MM.1S (cell line): ENCODE results near the gene SLCO1C1.

Experiments used
- DNase-seq: peaks from one replicate; pipeline ENCODE4 v3.0.0-alpha.2; 2015
- H2AFZ ChIP-seq: fragments of 300-600 bp; sonication (generic); 2 replicates; pipeline ENCODE4 v1.6.0; 2016; ENCODE audit warnings: antibody characterized with exemption, low read length
- H3F3A ChIP-seq: fragments of 300-600 bp; sonication (generic); 2 replicates; pipeline ENCODE4 v1.6.1; 2016; ENCODE audit warnings: mild to moderate bottlenecking, antibody characterized with exemption, low read length, moderate library complexity, mixed read lengths; ENCODE audit not compliant: insufficient read depth
- H3K27ac ChIP-seq: fragments of 300-600 bp; sonication (generic); 2 replicates; pipeline ENCODE4 v1.5.1; 2016; ENCODE audit warnings: mild to moderate bottlenecking, low read length
- H3K27me3 ChIP-seq: fragments of 300-600 bp; sonication (generic); replicated peaks from 2 replicates; pipeline ENCODE4 v1.6.0; 2016; ENCODE audit warnings: low read length; ENCODE audit not compliant: insufficient read depth
- H3K36me3 ChIP-seq: fragments of 300-600 bp; sonication (generic); replicated peaks from 2 replicates; pipeline ENCODE4 v1.6.1; 2016; ENCODE audit warnings: mild to moderate bottlenecking, low read length, mixed read lengths; ENCODE audit not compliant: insufficient read depth
- H3K4me1 ChIP-seq: fragments of 300-600 bp; sonication (generic); 2 replicates; pipeline ENCODE4 v1.6.1; 2016; ENCODE audit warnings: low read length, mixed read lengths
- H3K4me2 ChIP-seq: fragments of 300-600 bp; sonication (generic); 2 replicates; pipeline ENCODE4 v1.6.0; 2016; ENCODE audit warnings: low read depth, low read length
- H3K4me3 ChIP-seq: fragments of 300-600 bp; sonication (generic); 2 replicates; pipeline ENCODE4 v1.5.1; 2016; ENCODE audit warnings: low read length, mixed read lengths
- H3K79me2 ChIP-seq: fragments of 300-600 bp; sonication (generic); 2 replicates; pipeline ENCODE4 v1.6.1; 2016; ENCODE audit warnings: mixed run types, low read length, mixed read lengths
- H3K9ac ChIP-seq: fragments of 300-600 bp; sonication (generic); 2 replicates; pipeline ENCODE4 v1.6.1; 2016; ENCODE audit warnings: low read length, mixed read lengths
- H3K9me2 ChIP-seq: fragments of 300-600 bp; sonication (generic); replicated peaks from 2 replicates; pipeline ENCODE4 v1.6.1; 2016; ENCODE audit warnings: mild to moderate bottlenecking, low read length, mixed read lengths; ENCODE audit not compliant: insufficient read depth
- H3K9me3 ChIP-seq: fragments of 300-600 bp; sonication (generic); replicated peaks from 2 replicates; pipeline ENCODE4 v1.6.1; 2016; ENCODE audit warnings: mild to moderate bottlenecking, low read length, mixed read lengths; ENCODE audit not compliant: insufficient read depth
- H4K20me1 ChIP-seq: fragments of 300-600 bp; sonication (generic); 2 replicates; pipeline ENCODE4 v1.6.1; 2016; ENCODE audit warnings: mild to moderate bottlenecking, low read length, moderate library complexity, mixed read lengths; ENCODE audit not compliant: insufficient read depth
- CTCF ChIP-seq: fragments of 300-600 bp; sonication (generic); IDR thresholded peaks from 2 replicates; pipeline ENCODE4 v1.5.1; 2016; ENCODE audit warnings: antibody characterized with exemption, low read length, mixed read lengths
- EZH2 ChIP-seq: fragments of 300-600 bp; sonication (generic); optimal IDR thresholded peaks from 2 replicates; pipeline ENCODE3; 2017; ENCODE audit warnings: low read depth, mild to moderate bottlenecking, antibody characterized with exemption, low read length, mixed read lengths
- EZH2phosphoT487 ChIP-seq: fragments of 300-600 bp; sonication (generic); IDR thresholded peaks from 2 replicates; pipeline ENCODE4 v1.6.1; 2018; ENCODE audit warnings: antibody characterized with exemption, low read length

SLCO1C1 gene

GRCh38 chr12:20748198-20748597 lies 53.1 kb downstream of the SLCO1C1 start:
- Histone ChIP-seq H3K27ac (no peak overlapping the region), H3K9me3 (no peaks in the 10 kb centered on the region), H3K4me1 (peaks cover 10% of the 10 kb centered on the region; the same call in 1 of the 2 replicates), H3K9ac (no peak overlapping the region), H3F3A (no peaks in the 10 kb centered on the region), H3K36me3 (no peaks in the 10 kb centered on the region), H3K79me2 (no peaks in the 10 kb centered on the region), H4K20me1 (no peaks in the 10 kb centered on the region), H3K4me3 (no peak overlapping the region), H3K4me2 (no peak overlapping the region), H3K9me2 (no peaks in the 10 kb centered on the region), H3K27me3 (no peaks in the 10 kb centered on the region), H2AFZ (no peak overlapping the region)
- TF ChIP-seq EZH2 (no peak), CTCF (no peak), EZH2phosphoT487 (no peak)
- peak; percentile 68 for DNase-seq

DNA sequence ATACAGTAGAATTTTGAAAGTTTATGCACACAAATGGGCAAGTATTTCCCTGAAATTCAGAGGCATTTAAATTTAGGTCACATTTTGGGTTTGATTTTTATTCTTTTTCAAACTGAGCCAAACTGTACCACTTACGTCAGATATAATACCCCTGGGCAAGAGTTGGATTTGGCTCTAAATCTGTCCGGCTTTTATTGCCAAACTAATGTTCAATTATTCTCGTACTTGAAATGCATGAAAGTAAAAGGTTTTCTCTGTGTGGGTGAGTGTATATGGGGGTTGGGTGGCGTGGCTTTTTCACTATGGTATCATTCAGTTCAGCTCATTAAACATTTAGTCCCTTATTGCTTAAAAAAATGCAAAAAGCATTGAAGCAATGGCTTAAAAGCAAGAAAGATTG lies 55.9 kb downstream of the SLCO1C1 start:
- Histone ChIP-seq H3K4me1 (peaks cover 10% of the 10 kb centered on the region; the same call in 1 of the 2 replicates), H3K27me3 (no peaks in the 10 kb centered on the region), H3K9ac (no peak overlapping the region), H3K4me3 (no peak overlapping the region), H3K4me2 (no peak overlapping the region), H3K79me2 (no peaks in the 10 kb centered on the region), H3K9me3 (no peaks in the 10 kb centered on the region), H2AFZ (no peak overlapping the region), H3K36me3 (no peaks in the 10 kb centered on the region), H3K9me2 (no peaks in the 10 kb centered on the region), H3F3A (no peaks in the 10 kb centered on the region), H4K20me1 (no peaks in the 10 kb centered on the region), H3K27ac (no peak overlapping the region)
- no peak for DNase-seq
- TF ChIP-seq CTCF (no peak), EZH2phosphoT487 (no peak), EZH2 (no peak)

DNA sequence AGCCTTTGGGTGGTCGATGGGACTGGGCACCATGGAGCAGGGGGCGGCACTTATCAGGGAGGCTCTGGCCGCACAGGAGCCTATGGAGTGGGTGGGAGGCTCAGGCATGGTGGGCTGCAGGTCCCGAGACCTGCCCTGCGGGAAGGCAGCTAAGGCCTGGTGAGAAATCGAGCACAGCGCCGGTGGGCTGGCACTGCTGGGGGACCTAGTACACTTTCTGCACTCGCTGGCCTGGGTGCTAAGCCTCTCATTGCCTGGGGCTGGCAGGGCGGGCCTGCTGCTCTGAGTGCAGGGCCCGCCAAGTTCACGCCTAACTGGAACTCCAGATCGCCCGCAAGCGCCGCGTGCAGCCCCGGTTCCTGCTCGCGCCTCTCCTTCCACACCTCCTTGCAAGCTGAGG lies 82.3 kb downstream of the SLCO1C1 start:
- Histone ChIP-seq H3F3A (no peaks in the 10 kb centered on the region), H3K27ac (no peak overlapping the region), H3K79me2 (no peaks in the 10 kb centered on the region), H3K27me3 (no peaks in the 10 kb centered on the region), H3K4me1 (no peaks in the 10 kb centered on the region), H3K36me3 (no peaks in the 10 kb centered on the region), H4K20me1 (no peaks in the 10 kb centered on the region), H3K4me2 (no peak overlapping the region), H3K9me3 (no peaks in the 10 kb centered on the region), H3K9me2 (no peaks in the 10 kb centered on the region), H3K9ac (no peak overlapping the region), H2AFZ (no peak overlapping the region), H3K4me3 (no peak overlapping the region)
- no peak for DNase-seq
- TF ChIP-seq EZH2phosphoT487 = no peak
- TF ChIP-seq EZH2 = no peak
- TF ChIP-seq CTCF = no peak
